Esophagus squamous epithelium (tissue), 5 donors: Measurements from ENCODE around the gene PPL. TPM values are rescaled to one million over a fixed set of nuclear protein-coding genes. Genes with fewer than 3 reads are reported as not detected.
A peak's percentile ranks its signal among the peaks of the same experiment; 100 is the strongest.

Experiments used
- DNase-seq: peaks from one replicate; lab custom pipeline; 2025; lab: John Stamatoyannopoulos, UW
- H3K27ac ChIP-seq, 4 donors: fragments of 200-600 bp; sonication (generic); one replicate each; pipeline ENCODE4 v1.5.1; 2016 to 2019; ENCODE audit warnings: mild to moderate bottlenecking in 1 of 4
- H3K27me3 ChIP-seq, 4 donors: fragments of 200-600 bp; sonication (generic); 1 replicate in 3 of 4; 2 replicates in 1 of 4; pipeline versions ENCODE4 v1.5.1 to v1.6.0; 2017 to 2021; ENCODE audit warnings: antibody characterized with exemption in 1 of 4
- H3K36me3 ChIP-seq, 3 donors: fragments of 200-600 bp; sonication (generic); one replicate each; pipeline ENCODE4 v1.5.1; 2016 to 2019
- H3K4me1 ChIP-seq, 3 donors: fragments of 200-600 bp; sonication (generic); one replicate each; pipeline ENCODE4 v1.5.1; 2017 to 2019
- H3K4me3 ChIP-seq, 4 donors: fragments of 200-600 bp; sonication (generic); 1 replicate in 3 of 4; 2 replicates in 1 of 4; pipeline ENCODE4 v1.5.1; 2016 to 2019; ENCODE audit warnings: mild to moderate bottlenecking in 2 of 4, moderate library complexity in 1 of 4
- H3K9me3 ChIP-seq, 3 donors: fragments of 200-600 bp; sonication (generic); one replicate each; pipeline ENCODE4 v1.5.1; 2016 to 2019
- POLR2A ChIP-seq, 4 donors: fragments of 450-650 bp; IDR thresholded peaks; one replicate each; pipeline ENCODE4 v1.6.1; 2017; ENCODE audit warnings: antibody characterized with exemption in 4 of 4, mild to moderate bottlenecking in 4 of 4, moderate library complexity in 3 of 4
- WGBS, 2 donors: methylation state at CpG; one replicate each; pipeline ENCODE4 v1.1.5; 2018; 5-methylcytosine and 5-hydroxymethylcytosine counted together
- intact Hi-C: fragments of 100-400 bp; cut with DNase I; formaldehyde crosslinking; loops from one replicate; pipeline ENCODE4 v1.15.0; 2022
- total RNA-seq, 4 donors: library from RNA; depleted of rRNA; stranded (reverse); fragments of >200 nt; gene quantifications; one replicate each; pipeline ENCODE4 v1.1.0, GENCODE V29; 2016
- TF ChIP-seq, protein P1 (sequence below), 6 experiments: fragments of 450-650 bp in 4 of 6; fragments of 200-600 bp in 2 of 6; sonication (generic) in 2 of 6; IDR thresholded peaks; one replicate each; pipeline ENCODE4 v1.5.1; 2016 to 2019; ENCODE audit warnings: antibody characterized with exemption in 6 of 6, mild to moderate bottlenecking in 4 of 6, moderate library complexity in 4 of 6
- donor health status: DM: yes; HTN: yes; CAD: no.

The PPL gene
- total RNA-seq, 4 donors from 2014 or later = 504 to 1,677 (median 860) TPM

DNA sequence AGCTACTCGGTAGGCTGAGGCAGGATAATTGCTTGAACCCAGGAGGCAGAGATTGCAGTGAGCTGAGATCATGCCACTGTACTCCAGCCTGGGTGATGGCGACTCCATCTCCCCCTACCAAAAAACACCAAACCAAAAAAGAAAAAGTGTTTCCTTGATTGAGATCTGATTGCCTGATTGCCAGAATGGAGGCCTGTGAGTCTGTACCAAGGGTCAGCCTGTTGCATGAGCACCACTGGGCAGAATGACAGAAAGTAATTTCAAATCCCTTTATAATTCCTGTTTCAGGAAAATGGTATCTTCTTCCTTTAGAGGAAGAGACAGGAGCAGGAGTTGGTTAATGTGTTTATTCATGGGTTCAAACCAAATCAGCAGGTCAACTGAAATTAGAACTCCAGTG is 81.1 kb downstream of the PPL start:
- intact Hi-C loops = no loop called here
- DNase-seq = no peak
- 79 to 86% methylated on average over 2 of the region's 2 CpGs for WGBS, 2 donors
- Histone ChIP-seq H3K27me3 (no peaks in the 10 kb centered on the region), H3K4me3 (no peak overlapping the region), H3K36me3 (peaks cover 25 to 82% (median 33%) of the 10 kb centered on the region in 3 donors), H3K4me1 (peaks cover 0 to 34% (median 18%) of the 10 kb centered on the region in 3 donors), H3K27ac (no peak overlapping the region), H3K9me3 (no peaks in the 10 kb centered on the region)
- no peak for TF ChIP-seq POLR2A (IDR thresholded peaks at IDR 0.05)
- TF ChIP-seq, protein P1, sequence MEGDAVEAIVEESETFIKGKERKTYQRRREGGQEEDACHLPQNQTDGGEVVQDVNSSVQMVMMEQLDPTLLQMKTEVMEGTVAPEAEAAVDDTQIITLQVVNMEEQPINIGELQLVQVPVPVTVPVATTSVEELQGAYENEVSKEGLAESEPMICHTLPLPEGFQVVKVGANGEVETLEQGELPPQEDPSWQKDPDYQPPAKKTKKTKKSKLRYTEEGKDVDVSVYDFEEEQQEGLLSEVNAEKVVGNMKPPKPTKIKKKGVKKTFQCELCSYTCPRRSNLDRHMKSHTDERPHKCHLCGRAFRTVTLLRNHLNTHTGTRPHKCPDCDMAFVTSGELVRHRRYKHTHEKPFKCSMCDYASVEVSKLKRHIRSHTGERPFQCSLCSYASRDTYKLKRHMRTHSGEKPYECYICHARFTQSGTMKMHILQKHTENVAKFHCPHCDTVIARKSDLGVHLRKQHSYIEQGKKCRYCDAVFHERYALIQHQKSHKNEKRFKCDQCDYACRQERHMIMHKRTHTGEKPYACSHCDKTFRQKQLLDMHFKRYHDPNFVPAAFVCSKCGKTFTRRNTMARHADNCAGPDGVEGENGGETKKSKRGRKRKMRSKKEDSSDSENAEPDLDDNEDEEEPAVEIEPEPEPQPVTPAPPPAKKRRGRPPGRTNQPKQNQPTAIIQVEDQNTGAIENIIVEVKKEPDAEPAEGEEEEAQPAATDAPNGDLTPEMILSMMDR (IDR thresholded peaks at IDR 0.05) = no peak

GRCh38 chr16:4855371-4855770 is 81.6 kb downstream of the PPL start:
- Histone ChIP-seq H3K4me3 (no peak overlapping the region), H3K27me3 (no peaks in the 10 kb centered on the region), H3K4me1 (peaks cover 2 to 38% (median 22%) of the 10 kb centered on the region in 3 donors), H3K9me3 (no peaks in the 10 kb centered on the region), H3K36me3 (peaks cover 21 to 78% (median 29%) of the 10 kb centered on the region in 3 donors), H3K27ac (no peak overlapping the region)
- WGBS, 2 donors = 40 to 91% methylated on average over 1 to 5 of the region's 5 CpGs
- intact Hi-C loops = no loop called here
- DNase-seq = no peak
- TF ChIP-seq POLR2A (IDR thresholded peaks at IDR 0.05) = no peak
- TF ChIP-seq, protein P1 (IDR thresholded peaks at IDR 0.05) = no peak

GRCh38 chr16:4852221-4852872 is 84.6 kb downstream of the PPL start:
- Histone ChIP-seq H3K36me3 (peaks cover 0 to 47% (median 11%) of the 10 kb centered on the region in 3 donors), H3K27me3 (no peaks in the 10 kb centered on the region), H3K9me3 (no peaks in the 10 kb centered on the region), H3K4me1 (peaks cover 15 to 57% (median 42%) of the 10 kb centered on the region in 3 donors), H3K4me3 (no peak overlapping the region), H3K27ac (peak overlapping the region; percentile 21 to 59 (median 43))
- WGBS, 2 donors = 50% methylated on average over 1 of the region's 1 CpG
- intact Hi-C loops = no loop called here
- no peak for TF ChIP-seq POLR2A (IDR thresholded peaks at IDR 0.05)
- TF ChIP-seq, protein P1 (IDR thresholded peaks at IDR 0.05) = no peak
- DNase-seq = no peak

DNA sequence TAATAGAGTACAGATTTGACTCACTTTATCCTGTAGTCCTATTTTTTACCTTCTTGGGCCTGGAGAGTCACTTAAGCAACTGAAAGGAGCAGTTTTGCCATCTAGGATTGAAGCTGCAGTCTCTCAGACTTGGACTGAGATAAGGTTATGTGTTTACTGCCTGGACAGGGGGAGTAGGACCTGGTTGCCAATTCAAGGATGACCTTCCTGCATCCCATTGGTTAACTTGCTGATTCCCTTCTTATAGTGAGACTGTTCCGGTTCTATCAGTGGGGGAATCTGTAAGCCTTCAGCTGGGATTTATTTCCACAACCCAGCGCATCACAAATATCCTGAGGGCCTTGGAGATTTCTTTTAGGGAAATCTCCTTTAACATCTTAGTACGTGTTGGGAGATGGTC is 86.7 kb downstream of the PPL start:
- H3K4me3 ChIP-seq = peak overlapping the region in 1 of 4 donors; percentile 12
- peaks cover 26 to 69% (median 53%) of the 10 kb centered on the region in 3 donors for H3K4me1 ChIP-seq
- no peaks in the 10 kb centered on the region for H3K27me3 ChIP-seq
- no peak for TF ChIP-seq POLR2A (IDR thresholded peaks at IDR 0.05)
- TF ChIP-seq, protein P1 (IDR thresholded peaks at IDR 0.05) = no peak
- no peaks in the 10 kb centered on the region for H3K9me3 ChIP-seq
- peaks cover 0 to 28% (median 7%) of the 10 kb centered on the region in 3 donors for H3K36me3 ChIP-seq
- H3K27ac ChIP-seq = no peak overlapping the region
- intact Hi-C loops = no loop called here
- 56 to 66% methylated on average over 3 of the region's 3 CpGs for WGBS, 2 donors
- no peak for DNase-seq

DNA sequence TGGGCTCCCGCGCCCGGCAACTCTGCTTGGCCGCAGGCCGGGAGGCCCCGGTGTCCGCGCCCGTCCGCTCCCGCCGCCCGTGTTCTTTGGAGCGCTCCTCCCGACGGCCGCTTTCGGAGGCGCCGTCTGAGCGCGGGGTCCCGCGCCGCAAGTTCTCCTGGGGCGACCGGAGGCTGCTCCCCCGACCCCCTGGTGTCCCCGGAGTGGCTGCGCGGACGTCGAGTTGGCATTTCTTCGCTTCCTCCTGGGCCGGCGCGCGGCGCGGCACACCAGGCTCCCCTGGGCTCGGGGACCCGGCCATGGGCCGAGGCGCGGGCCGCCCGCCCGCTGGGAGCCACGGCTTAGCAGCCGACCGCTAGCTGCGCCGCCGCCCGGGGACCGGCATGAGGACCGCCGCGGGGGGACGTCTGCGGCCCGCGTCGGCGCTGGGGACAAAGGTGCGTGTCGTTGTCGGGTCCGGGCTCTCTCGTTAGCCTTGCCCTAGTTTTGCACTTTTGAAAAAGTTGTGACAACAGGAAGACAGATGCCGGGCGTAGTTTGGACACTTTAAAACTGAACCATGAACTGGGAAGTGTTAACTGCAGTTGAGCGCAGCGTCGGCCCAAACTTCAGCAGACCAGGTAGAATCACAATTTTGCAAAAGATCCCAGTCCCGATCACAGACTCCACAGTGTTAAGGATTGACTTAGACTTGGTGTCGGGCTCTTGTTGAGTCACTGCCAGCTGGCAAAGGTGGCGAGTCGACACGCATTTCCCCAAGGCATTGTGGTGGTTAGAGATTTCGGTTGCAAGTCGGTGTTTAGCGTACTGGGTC is 89.0 kb downstream of the PPL start:
- Histone ChIP-seq H3K9me3 (no peaks in the 10 kb centered on the region), H3K36me3 (peaks cover 14 to 28% (median 17%) of the 10 kb centered on the region in 3 donors), H3K27ac (peak overlapping the region; percentile 96 to 99 (median 98)), H3K4me1 (peaks cover 27 to 73% (median 53%) of the 10 kb centered on the region in 3 donors), H3K4me3 (peak overlapping the region; percentile 82 to 93 (median 84)), H3K27me3 (no peaks in the 10 kb centered on the region)
- TF ChIP-seq, protein P1 (IDR thresholded peaks at IDR 0.05) = peak in 1 of 6 experiments; percentile 14
- TF ChIP-seq POLR2A (IDR thresholded peaks at IDR 0.05) = no peak
- no peak for DNase-seq
- WGBS, 2 donors = 0 to 2% methylated on average over 13 to 32 of the region's 83 CpGs
- intact Hi-C loops = loop anchor here (5.0 kb wide), 1 partner anchor 99 kb away; no protein-coding TSS in a partner anchor
